WTC11 (cell line): ENCODE results near the gene ITM2C. TPM values are rescaled to one million over a fixed set of nuclear protein-coding genes. Genes with fewer than 3 reads are reported as not detected.

Experiments
- ATAC-seq: fragments of 200-7000 bp; cut with Tn5 transposase; 2 replicates; pipeline ENCODE4 v1.10.0; 2021; ENCODE audit warnings: mild to moderate bottlenecking, moderate library complexity
- CTCF ChIA-PET: fragments of 300-600 bp; sonication (Branson Sonifier 250); formaldehyde crosslinking; loops from one replicate; lab custom pipeline; 2021; ENCODE audit warnings: antibody characterized with exemption; lab: Charles Lee
- POLR2A ChIA-PET: fragments of 350-600 bp; sonication (Branson Sonifier 250); formaldehyde crosslinking; loops from one replicate; lab custom pipeline; 2021; ENCODE audit warnings: antibody characterized with exemption; lab: Charles Lee
- DNase-seq: peaks from one replicate; pipeline ENCODE4 v3.0.0; 2021; ENCODE audit warnings: low spot score
- H3K27ac Mint-ChIP-seq: 2 replicates; pipeline ENCODE4 v1.8.0; 2021; ENCODE audit warnings: mixed read lengths
- H3K27me3 Mint-ChIP-seq: 2 replicates; pipeline ENCODE4 v1.8.0; 2021; ENCODE audit warnings: low read depth, mild to moderate bottlenecking, moderate library complexity, mixed read lengths
- H3K36me3 Mint-ChIP-seq: 2 replicates; pipeline ENCODE4 v1.8.0; 2021; ENCODE audit warnings: mixed read lengths
- H3K4me1 Mint-ChIP-seq: 2 replicates; pipeline ENCODE4 v1.8.0; 2022; ENCODE audit warnings: mixed read lengths
- H3K4me3 Mint-ChIP-seq: 2 replicates; pipeline ENCODE4 v1.8.0; 2021; ENCODE audit warnings: mild to moderate bottlenecking, moderate library complexity, mixed read lengths
- H3K9me3 Mint-ChIP-seq: 2 replicates; pipeline ENCODE4 v1.8.0; 2021; ENCODE audit warnings: mixed read lengths
- CREB1 ChIP-seq: sonication (generic); formaldehyde crosslinking; IDR thresholded peaks from 2 replicates; pipeline ENCODE4 v1.8.0; 2023; ENCODE audit warnings: mild to moderate bottlenecking, missing genetic modification reagents
- CREM ChIP-seq: sonication (generic); formaldehyde crosslinking; IDR thresholded peaks from 2 replicates; pipeline ENCODE4 v1.8.1; 2022; ENCODE audit warnings: mild to moderate bottlenecking, missing genetic modification reagents, moderate library complexity
- E2F1 ChIP-seq: sonication (generic); formaldehyde crosslinking; IDR thresholded peaks from 2 replicates; pipeline ENCODE4 v1.8.0; 2022; ENCODE audit warnings: mild to moderate bottlenecking, missing genetic modification reagents
- FOXK1 ChIP-seq: sonication (generic); formaldehyde crosslinking; IDR thresholded peaks from 2 replicates; pipeline ENCODE4 v1.8.0; 2022; ENCODE audit warnings: mild to moderate bottlenecking, moderate library complexity, missing genetic modification reagents
- GTF2I ChIP-seq: fragments of 250-450 bp; sonication (Bioruptor Pico); conservative IDR thresholded peaks from 2 replicates; pipeline ENCODE4 v1.4.0; 2021; ENCODE audit warnings: mild to moderate bottlenecking
- HMGA2 ChIP-seq: fragments of 250-450 bp; sonication (Bioruptor Pico); IDR thresholded peaks from 2 replicates; pipeline ENCODE4 v1.4.0; 2021; ENCODE audit warnings: mild to moderate bottlenecking, moderate library complexity
- JAZF1 ChIP-seq: fragments of 250-450 bp; sonication (Bioruptor Pico); IDR thresholded peaks from 2 replicates; pipeline ENCODE4 v1.9.0; 2021; ENCODE audit warnings: moderate library complexity, mild to moderate bottlenecking, inconsistent platforms
- JUN ChIP-seq: sonication (generic); formaldehyde crosslinking; IDR thresholded peaks from 2 replicates; pipeline ENCODE4 v1.8.0; 2023; ENCODE audit warnings: mild to moderate bottlenecking, missing genetic modification reagents
- KAT7 ChIP-seq: sonication (generic); formaldehyde crosslinking; IDR thresholded peaks from 2 replicates; pipeline ENCODE4 v1.8.1; 2023; ENCODE audit warnings: missing genetic modification reagents, mild to moderate bottlenecking, borderline replicate concordance
- NFE2L1 ChIP-seq: sonication (generic); formaldehyde crosslinking; IDR thresholded peaks from 2 replicates; pipeline ENCODE4 v1.8.1; 2023; ENCODE audit warnings: missing genetic modification reagents
- PRRX2 ChIP-seq: fragments of 250-450 bp; sonication (Bioruptor Pico); IDR thresholded peaks from 2 replicates; pipeline ENCODE4 v1.8.0; 2021; ENCODE audit warnings: mild to moderate bottlenecking
- RORB ChIP-seq: fragments of 250-450 bp; sonication (Bioruptor Pico); IDR thresholded peaks from 2 replicates; pipeline ENCODE4 v1.9.0; 2021; ENCODE audit warnings: mild to moderate bottlenecking
- SP1 ChIP-seq: sonication (generic); formaldehyde crosslinking; conservative IDR thresholded peaks from 2 replicates; pipeline ENCODE4 v1.8.1; 2022; ENCODE audit warnings: missing genetic modification reagents
- TEAD4 ChIP-seq: sonication (generic); formaldehyde crosslinking; IDR thresholded peaks from 2 replicates; pipeline ENCODE4 v1.8.0; 2022; ENCODE audit warnings: mild to moderate bottlenecking, missing genetic modification reagents
- ZNF121 ChIP-seq: sonication (generic); formaldehyde crosslinking; IDR thresholded peaks from 2 replicates; pipeline ENCODE4 v1.8.0; 2023; ENCODE audit warnings: missing genetic modification reagents
- ZNF532 ChIP-seq: fragments of 250-450 bp; sonication (Bioruptor Pico); IDR thresholded peaks from 2 replicates; pipeline ENCODE4 v1.9.0; 2021; ENCODE audit warnings: mild to moderate bottlenecking, borderline replicate concordance
- total RNA-seq: library from RNA; stranded (reverse); gene quantifications from 3 replicates; pipeline ENCODE4 v1.2.3, GENCODE V29; 2021
- TF ChIP-seq, protein P1 (sequence below): sonication (generic); formaldehyde crosslinking; IDR thresholded peaks from 2 replicates; pipeline ENCODE4 v1.8.1; 2023; ENCODE audit warnings: mild to moderate bottlenecking, missing genetic modification reagents, moderate library complexity
- TF ChIP-seq, protein P2 (sequence below): sonication (generic); formaldehyde crosslinking; IDR thresholded peaks from 2 replicates; pipeline ENCODE4 v1.8.0; 2023; ENCODE audit warnings: missing genetic modification reagents, mild to moderate bottlenecking, borderline replicate concordance

The ITM2C gene
- total RNA-seq, 1 experiment from 2014 or later, result 316 TPM

DNA sequence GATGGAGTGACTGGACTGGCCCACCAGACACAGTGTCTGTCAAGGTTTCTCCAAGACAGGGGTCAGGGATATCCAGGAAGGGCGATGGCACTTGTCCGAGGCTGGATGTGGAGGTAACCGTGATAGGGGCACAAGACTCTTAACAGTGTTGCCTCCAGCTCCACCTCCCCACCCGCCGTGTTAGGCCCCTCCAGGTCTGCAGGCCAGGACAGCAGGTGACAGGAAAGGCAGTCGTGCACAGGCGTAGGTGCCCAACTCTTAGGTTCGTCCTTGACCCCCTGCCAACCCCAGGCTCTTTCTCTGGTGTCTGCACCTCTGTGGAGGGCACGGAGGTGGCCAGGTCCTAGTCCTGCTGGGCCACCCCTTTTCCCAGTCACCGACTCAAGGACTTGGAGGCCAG lies 10.1 kb downstream of the ITM2C start:
- no peak for TF ChIP-seq ZNF532 (CRISPR knock-in tag)
- TF ChIP-seq CREB1 (CRISPR knock-in tag), result no peak
- TF ChIP-seq FOXK1, result no peak
- no peak for TF ChIP-seq NFE2L1 (CRISPR knock-in tag)
- no peak for TF ChIP-seq ZNF121 (CRISPR knock-in tag)
- TF ChIP-seq TEAD4 (CRISPR knock-in tag), result no peak
- TF ChIP-seq JAZF1 (CRISPR knock-in tag), result no peak
- TF ChIP-seq CREM (CRISPR knock-in tag), result no peak
- Mint-ChIP-seq H3K27ac (peak overlapping the region; percentile 74; the same call in 1 of the 2 replicates), H3K4me3 (no peak overlapping the region), H3K9me3 (no peaks in the 10 kb centered on the region), H3K4me1 (peaks cover 29% of the 10 kb centered on the region), H3K27me3 (no peaks in the 10 kb centered on the region), H3K36me3 (peaks cover 53% of the 10 kb centered on the region)
- POLR2A ChIA-PET, result no interaction called here
- ATAC-seq (no peak), DNase-seq (no peak)
- CTCF ChIA-PET, result interaction anchor here (0.9 to 2.4 kb wide), 3 partner anchors 11 to 50 kb away, joined by 3 to 9 read pairs (median 8); no protein-coding TSS in a partner anchor

DNA sequence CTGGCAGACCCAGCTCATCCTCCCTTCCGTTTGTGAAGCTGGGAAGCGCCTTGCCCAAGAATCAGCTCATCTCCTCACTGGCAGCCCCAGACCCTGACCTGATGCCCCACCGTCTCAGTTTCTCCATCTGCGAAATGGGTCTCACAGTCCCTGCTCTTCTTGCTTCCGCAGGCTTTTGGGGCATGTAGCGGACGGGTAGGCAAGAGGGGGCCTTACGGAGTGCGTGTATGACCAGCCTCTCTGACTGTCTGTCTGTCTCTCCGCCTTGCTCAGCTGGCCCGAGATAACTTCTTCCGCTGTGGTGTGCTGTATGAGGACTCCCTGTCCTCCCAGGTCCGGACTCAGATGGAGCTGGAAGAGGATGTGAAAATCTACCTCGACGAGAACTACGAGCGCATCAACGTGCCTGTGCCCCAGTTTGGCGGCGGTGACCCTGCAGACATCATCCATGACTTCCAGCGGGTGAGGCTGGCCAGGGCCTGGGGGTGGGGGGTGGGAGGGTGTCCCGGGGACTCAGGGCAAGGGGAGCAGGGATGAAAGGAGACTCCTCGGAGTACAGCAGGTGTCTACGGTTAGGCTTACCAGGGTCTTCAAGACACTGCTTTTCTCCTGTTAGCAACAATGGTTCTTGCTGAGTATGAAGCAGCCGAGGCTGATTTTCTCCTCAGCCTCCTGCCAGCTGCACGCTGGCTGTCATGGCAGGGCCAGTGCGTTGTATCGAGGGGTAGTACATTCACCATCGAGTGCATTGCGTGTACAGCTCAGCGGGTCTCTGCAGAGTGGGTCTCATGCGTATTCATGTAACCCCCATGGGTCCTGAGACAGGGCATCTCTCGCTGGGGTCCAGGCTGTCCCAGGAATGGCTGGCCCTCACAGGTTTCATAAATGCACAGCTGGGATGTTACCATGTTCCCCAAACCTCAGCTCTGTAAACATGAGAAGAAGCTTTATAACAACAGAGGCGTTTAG lies 10.9 kb downstream of the ITM2C start:
- no peaks in the 10 kb centered on the region for H3K27me3 Mint-ChIP-seq
- peak; percentile 8 for DNase-seq
- H3K9me3 Mint-ChIP-seq, result no peaks in the 10 kb centered on the region
- no peak overlapping the region for H3K4me3 Mint-ChIP-seq
- H3K27ac Mint-ChIP-seq, result no peak overlapping the region
- CTCF ChIA-PET, result interaction anchor here (0.9 to 1.9 kb wide), 5 partner anchors 10 to 51 kb away, joined by 3 to 8 read pairs (median 3); no protein-coding TSS in a partner anchor
- POLR2A ChIA-PET, result interaction anchor here (1.3 kb wide), 1 partner anchor 10 kb away, joined by 3 read pairs; no protein-coding TSS in a partner anchor
- no peak for ATAC-seq
- H3K36me3 Mint-ChIP-seq, result peaks cover 59% of the 10 kb centered on the region
- peaks cover 22% of the 10 kb centered on the region for H3K4me1 Mint-ChIP-seq
- TF ChIP-seq KAT7 (CRISPR knock-in tag) (no peak), RORB (CRISPR knock-in tag) (no peak), TEAD4 (CRISPR knock-in tag) (no peak), JUN (CRISPR knock-in tag) (no peak), SP1 (CRISPR knock-in tag) (no peak), GTF2I (CRISPR knock-in tag) (no peak), ZNF532 (CRISPR knock-in tag) (no peak), HMGA2 (CRISPR knock-in tag) (no peak), E2F1 (CRISPR knock-in tag) (no peak), PRRX2 (CRISPR knock-in tag) (no peak)
- TF ChIP-seq, protein P1, sequence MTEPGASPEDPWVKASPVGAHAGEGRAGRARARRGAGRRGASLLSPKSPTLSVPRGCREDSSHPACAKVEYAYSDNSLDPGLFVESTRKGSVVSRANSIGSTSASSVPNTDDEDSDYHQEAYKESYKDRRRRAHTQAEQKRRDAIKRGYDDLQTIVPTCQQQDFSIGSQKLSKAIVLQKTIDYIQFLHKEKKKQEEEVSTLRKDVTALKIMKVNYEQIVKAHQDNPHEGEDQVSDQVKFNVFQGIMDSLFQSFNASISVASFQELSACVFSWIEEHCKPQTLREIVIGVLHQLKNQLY, result no peak
- TF ChIP-seq, protein P2, sequence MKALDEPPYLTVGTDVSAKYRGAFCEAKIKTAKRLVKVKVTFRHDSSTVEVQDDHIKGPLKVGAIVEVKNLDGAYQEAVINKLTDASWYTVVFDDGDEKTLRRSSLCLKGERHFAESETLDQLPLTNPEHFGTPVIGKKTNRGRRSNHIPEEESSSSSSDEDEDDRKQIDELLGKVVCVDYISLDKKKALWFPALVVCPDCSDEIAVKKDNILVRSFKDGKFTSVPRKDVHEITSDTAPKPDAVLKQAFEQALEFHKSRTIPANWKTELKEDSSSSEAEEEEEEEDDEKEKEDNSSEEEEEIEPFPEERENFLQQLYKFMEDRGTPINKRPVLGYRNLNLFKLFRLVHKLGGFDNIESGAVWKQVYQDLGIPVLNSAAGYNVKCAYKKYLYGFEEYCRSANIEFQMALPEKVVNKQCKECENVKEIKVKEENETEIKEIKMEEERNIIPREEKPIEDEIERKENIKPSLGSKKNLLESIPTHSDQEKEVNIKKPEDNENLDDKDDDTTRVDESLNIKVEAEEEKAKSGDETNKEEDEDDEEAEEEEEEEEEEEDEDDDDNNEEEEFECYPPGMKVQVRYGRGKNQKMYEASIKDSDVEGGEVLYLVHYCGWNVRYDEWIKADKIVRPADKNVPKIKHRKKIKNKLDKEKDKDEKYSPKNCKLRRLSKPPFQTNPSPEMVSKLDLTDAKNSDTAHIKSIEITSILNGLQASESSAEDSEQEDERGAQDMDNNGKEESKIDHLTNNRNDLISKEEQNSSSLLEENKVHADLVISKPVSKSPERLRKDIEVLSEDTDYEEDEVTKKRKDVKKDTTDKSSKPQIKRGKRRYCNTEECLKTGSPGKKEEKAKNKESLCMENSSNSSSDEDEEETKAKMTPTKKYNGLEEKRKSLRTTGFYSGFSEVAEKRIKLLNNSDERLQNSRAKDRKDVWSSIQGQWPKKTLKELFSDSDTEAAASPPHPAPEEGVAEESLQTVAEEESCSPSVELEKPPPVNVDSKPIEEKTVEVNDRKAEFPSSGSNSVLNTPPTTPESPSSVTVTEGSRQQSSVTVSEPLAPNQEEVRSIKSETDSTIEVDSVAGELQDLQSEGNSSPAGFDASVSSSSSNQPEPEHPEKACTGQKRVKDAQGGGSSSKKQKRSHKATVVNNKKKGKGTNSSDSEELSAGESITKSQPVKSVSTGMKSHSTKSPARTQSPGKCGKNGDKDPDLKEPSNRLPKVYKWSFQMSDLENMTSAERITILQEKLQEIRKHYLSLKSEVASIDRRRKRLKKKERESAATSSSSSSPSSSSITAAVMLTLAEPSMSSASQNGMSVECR (CRISPR knock-in tag), result no peak
